ENCODE measurements around the gene TMEM164.
A peak's percentile ranks its signal among the peaks of the same experiment; 100 is the strongest.

The TMEM164 gene

DNA sequence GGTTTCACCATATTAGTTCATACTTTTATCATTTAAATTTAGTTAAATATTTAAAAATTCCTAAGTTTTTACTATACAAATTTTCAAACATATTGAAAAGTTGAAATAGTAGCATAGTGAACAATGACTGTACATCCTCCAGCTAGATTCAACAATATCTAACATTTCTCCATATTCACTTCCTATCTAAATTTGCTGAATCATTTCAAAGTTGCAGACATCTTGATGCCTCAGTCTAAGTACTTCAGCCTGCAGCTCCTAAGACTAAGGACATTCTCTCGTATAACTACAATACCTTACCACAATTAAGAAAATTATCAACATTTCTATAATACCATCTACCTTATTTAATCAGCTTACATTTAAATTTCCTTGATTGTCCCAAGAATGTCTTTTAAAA, 132.7 kb downstream of the TMEM164 start:
- Histone ChIP-seq H3K4me3 (replicated peaks; ENCODE audit: insufficient read depth, low read length) (no peak overlapping the region), H3K27ac (replicated peaks) (peak overlapping the region; percentile 18; the same call in 1 of the 2 replicates), H3K27me3 (ENCODE audit: insufficient read depth, poor library complexity, severe bottlenecking) (no peaks in the 10 kb centered on the region)
- DNase-seq (ENCODE audit: low read depth in 1 of 2, low spot score in 1 of 2) = no peak
- TF ChIP-seq POLR2AphosphoS5 (IDR thresholded peaks at IDR 0.05; ENCODE audit: low read depth) (no peak), SPI1 (IDR thresholded peaks at IDR 0.05; ENCODE audit: borderline replicate concordance, low read depth) (peak; percentile 29; the same call in 1 of the 2 replicates)

DNA sequence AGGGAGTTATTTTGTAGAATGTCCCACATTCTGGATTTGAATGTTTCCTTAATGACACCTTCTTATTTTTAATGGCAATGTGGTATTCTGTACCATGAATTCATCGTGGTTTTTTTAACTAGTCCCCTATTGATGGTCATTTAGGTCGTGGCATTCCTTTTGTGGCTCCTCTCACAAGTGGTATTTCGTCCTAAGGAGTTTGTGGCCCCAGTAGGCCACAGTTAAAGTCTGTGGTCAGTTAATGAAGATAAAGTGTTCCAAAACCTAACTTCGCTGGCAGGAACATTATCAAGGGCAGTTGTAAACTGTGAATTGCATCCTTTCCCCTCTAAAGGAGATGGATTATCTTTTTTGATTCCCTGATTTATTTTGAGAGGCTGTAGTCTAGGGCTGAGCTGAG, 133.2 kb downstream of the TMEM164 start:
- DNase-seq (ENCODE audit: low read depth in 1 of 2, low spot score in 1 of 2) = no peak
- Histone ChIP-seq H3K4me3 (replicated peaks; ENCODE audit: insufficient read depth, low read length) (no peak overlapping the region), H3K27ac (replicated peaks) (no peak overlapping the region; the same call in 1 of the 2 replicates), H3K27me3 (ENCODE audit: insufficient read depth, poor library complexity, severe bottlenecking) (no peaks in the 10 kb centered on the region)
- TF ChIP-seq, protein P1, sequence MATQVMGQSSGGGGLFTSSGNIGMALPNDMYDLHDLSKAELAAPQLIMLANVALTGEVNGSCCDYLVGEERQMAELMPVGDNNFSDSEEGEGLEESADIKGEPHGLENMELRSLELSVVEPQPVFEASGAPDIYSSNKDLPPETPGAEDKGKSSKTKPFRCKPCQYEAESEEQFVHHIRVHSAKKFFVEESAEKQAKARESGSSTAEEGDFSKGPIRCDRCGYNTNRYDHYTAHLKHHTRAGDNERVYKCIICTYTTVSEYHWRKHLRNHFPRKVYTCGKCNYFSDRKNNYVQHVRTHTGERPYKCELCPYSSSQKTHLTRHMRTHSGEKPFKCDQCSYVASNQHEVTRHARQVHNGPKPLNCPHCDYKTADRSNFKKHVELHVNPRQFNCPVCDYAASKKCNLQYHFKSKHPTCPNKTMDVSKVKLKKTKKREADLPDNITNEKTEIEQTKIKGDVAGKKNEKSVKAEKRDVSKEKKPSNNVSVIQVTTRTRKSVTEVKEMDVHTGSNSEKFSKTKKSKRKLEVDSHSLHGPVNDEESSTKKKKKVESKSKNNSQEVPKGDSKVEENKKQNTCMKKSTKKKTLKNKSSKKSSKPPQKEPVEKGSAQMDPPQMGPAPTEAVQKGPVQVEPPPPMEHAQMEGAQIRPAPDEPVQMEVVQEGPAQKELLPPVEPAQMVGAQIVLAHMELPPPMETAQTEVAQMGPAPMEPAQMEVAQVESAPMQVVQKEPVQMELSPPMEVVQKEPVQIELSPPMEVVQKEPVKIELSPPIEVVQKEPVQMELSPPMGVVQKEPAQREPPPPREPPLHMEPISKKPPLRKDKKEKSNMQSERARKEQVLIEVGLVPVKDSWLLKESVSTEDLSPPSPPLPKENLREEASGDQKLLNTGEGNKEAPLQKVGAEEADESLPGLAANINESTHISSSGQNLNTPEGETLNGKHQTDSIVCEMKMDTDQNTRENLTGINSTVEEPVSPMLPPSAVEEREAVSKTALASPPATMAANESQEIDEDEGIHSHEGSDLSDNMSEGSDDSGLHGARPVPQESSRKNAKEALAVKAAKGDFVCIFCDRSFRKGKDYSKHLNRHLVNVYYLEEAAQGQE (IDR thresholded peaks at IDR 0.05; ENCODE audit: insufficient replicate concordance, low read depth) = no peak
- TF ChIP-seq POLR2AphosphoS5 (IDR thresholded peaks at IDR 0.05; ENCODE audit: low read depth) (no peak), CTCF (IDR thresholded peaks at IDR 0.05; ENCODE audit: insufficient read depth, low read length) (no peak), GABPA (IDR thresholded peaks at IDR 0.05; ENCODE audit: low read depth) (no peak), SPI1 (IDR thresholded peaks at IDR 0.05; ENCODE audit: borderline replicate concordance, low read depth) (no peak)

GRCh38 chrX:110138557-110138956, 135.6 kb downstream of the TMEM164 start:
- Histone ChIP-seq H3K4me3 (replicated peaks; ENCODE audit: insufficient read depth, low read length) (no peak overlapping the region), H3K27me3 (ENCODE audit: insufficient read depth, poor library complexity, severe bottlenecking) (no peaks in the 10 kb centered on the region), H3K27ac (replicated peaks) (no peak overlapping the region)
- DNase-seq (ENCODE audit: low read depth in 1 of 2, low spot score in 1 of 2) = no peak
- TF ChIP-seq POLR2AphosphoS5 (IDR thresholded peaks at IDR 0.05; ENCODE audit: low read depth) (no peak), SPI1 (IDR thresholded peaks at IDR 0.05; ENCODE audit: borderline replicate concordance, low read depth) (no peak), GABPA (IDR thresholded peaks at IDR 0.05; ENCODE audit: low read depth) (no peak), CTCF (IDR thresholded peaks at IDR 0.05; ENCODE audit: insufficient read depth, low read length) (no peak)
- TF ChIP-seq, protein P1 (IDR thresholded peaks at IDR 0.05; ENCODE audit: insufficient replicate concordance, low read depth) = no peak

- TF ChIP-seq SPI1 (IDR thresholded peaks at IDR 0.05; ENCODE audit: borderline replicate concordance, low read depth) (no peak), POLR2AphosphoS5 (IDR thresholded peaks at IDR 0.05; ENCODE audit: low read depth) (no peak), CTCF (IDR thresholded peaks at IDR 0.05; ENCODE audit: insufficient read depth, low read length) (no peak), GABPA (IDR thresholded peaks at IDR 0.05; ENCODE audit: low read depth) (no peak)
- TF ChIP-seq, protein P1 (IDR thresholded peaks at IDR 0.05; ENCODE audit: insufficient replicate concordance, low read depth) = no peak
- no peaks in the 10 kb centered on the region for H3K27me3 ChIP-seq (ENCODE audit: insufficient read depth, poor library complexity, severe bottlenecking)
Observed at GRCh38 chrX:110139172-110139571, 136.3 kb downstream of the TMEM164 start.

More at GRCh38 chrX:110139172-110139571, 136.3 kb downstream of the TMEM164 start:
- no peak for DNase-seq (ENCODE audit: low read depth in 1 of 2, low spot score in 1 of 2)
- no peak overlapping the region for H3K4me3 ChIP-seq (replicated peaks; ENCODE audit: insufficient read depth, low read length)
- H3K27ac ChIP-seq (replicated peaks) = no peak overlapping the region
